ENCODE measurements around the gene CIDEC.
A peak's percentile ranks its signal among the peaks of the same experiment; 100 is the strongest.
"Not testable (repeated sequence)": the region's sequence is repeated elsewhere in the genome, so short reads cannot be mapped to it uniquely, and the experiment has no call there.

CIDEC gene

DNA sequence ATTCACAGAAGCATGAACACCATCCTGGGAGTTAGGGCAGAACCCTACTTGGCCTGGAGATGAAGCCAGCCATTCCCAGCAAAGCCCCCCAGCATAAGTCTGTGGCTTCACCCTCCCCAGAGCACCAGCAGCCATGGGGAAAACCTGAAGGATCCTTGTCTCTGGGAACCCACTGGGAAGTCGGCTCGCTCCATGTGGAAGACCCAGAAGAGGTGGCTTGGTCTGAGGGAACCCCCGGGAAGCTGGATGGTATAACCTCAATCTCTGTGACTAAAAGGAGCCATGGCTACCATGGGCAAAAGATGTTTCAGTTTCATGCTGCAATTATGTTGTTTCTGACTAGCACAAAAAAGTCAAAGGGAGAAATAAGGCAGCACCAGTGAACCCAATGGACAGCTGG, 24.5 kb downstream of the CIDEC start:
- no peak overlapping the region for H3K4me3 ChIP-seq (ENCODE audit: low read depth, low read length)
- TF ChIP-seq, protein P1, sequence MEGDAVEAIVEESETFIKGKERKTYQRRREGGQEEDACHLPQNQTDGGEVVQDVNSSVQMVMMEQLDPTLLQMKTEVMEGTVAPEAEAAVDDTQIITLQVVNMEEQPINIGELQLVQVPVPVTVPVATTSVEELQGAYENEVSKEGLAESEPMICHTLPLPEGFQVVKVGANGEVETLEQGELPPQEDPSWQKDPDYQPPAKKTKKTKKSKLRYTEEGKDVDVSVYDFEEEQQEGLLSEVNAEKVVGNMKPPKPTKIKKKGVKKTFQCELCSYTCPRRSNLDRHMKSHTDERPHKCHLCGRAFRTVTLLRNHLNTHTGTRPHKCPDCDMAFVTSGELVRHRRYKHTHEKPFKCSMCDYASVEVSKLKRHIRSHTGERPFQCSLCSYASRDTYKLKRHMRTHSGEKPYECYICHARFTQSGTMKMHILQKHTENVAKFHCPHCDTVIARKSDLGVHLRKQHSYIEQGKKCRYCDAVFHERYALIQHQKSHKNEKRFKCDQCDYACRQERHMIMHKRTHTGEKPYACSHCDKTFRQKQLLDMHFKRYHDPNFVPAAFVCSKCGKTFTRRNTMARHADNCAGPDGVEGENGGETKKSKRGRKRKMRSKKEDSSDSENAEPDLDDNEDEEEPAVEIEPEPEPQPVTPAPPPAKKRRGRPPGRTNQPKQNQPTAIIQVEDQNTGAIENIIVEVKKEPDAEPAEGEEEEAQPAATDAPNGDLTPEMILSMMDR (IDR thresholded peaks at IDR 0.05; ENCODE audit: low read depth, low read length), result no peak
- DNase-seq (ENCODE audit: low read depth, low spot score), result no peak
- in situ Hi-C loops (cut with HindIII; ENCODE audit: low sequenced_read_pairs), result no loop called here

DNA sequence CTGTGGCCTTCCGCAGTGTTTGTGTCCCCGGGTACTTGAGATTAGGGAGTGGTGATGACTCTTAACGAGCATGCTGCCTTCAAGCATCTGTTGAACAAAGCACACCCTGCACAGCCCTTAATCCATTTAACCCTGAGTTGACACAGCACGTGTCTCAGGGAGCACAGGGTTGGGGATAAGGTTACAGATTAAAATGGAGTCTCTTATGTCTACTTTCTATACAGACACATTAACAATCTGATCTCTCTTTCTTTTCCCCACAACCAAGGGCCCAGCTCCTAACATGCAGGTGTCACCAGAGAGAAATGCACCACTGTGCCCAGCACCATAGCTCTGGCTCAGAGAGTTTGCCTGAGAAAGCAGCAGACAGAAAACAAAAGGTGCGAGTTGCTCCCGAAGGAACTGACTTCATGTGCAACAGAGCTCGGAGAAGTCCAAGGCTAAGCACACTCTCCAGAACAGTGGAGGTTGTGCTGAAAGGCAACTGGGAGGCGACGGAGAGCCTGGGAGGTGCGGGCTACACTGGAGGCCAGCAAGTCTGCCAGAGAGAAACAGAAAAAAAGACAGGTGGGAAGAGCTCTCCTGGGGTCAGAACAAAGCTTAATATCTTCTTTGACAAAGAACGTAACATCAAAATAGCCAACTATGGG, 25.6 kb downstream of the CIDEC start:
- in situ Hi-C loops (cut with HindIII; ENCODE audit: low sequenced_read_pairs); H3K4me3 ChIP-seq (ENCODE audit: low read depth, low read length); DNase-seq (ENCODE audit: low read depth, low spot score): not testable (repeated sequence)

DNA sequence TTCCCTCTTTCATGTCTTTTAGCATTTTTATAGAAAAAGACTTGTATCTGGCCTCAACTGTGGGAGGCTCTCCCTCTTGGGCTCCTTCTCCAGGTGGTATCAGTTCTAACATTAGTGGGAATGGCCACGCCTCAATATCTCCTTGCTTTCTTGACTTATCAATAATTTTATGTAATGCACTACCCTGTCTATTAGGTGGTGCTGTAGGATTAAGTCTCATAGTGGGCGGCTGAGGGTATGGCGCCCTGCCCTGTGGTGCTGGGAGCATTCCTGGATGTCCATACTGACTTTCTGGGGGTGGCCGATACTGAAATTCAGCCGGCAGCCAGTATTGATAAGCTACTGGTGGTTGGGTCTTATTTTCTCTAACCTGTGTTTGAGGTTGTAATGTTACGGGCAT, 27.5 kb downstream of the CIDEC start:
- in situ Hi-C loops (cut with HindIII; ENCODE audit: low sequenced_read_pairs), result no loop called here
- H3K4me3 ChIP-seq (ENCODE audit: low read depth, low read length), result no peak overlapping the region
- TF ChIP-seq, protein P1 (IDR thresholded peaks at IDR 0.05; ENCODE audit: low read depth, low read length), result no peak
- DNase-seq (ENCODE audit: low read depth, low spot score), result no peak

DNA sequence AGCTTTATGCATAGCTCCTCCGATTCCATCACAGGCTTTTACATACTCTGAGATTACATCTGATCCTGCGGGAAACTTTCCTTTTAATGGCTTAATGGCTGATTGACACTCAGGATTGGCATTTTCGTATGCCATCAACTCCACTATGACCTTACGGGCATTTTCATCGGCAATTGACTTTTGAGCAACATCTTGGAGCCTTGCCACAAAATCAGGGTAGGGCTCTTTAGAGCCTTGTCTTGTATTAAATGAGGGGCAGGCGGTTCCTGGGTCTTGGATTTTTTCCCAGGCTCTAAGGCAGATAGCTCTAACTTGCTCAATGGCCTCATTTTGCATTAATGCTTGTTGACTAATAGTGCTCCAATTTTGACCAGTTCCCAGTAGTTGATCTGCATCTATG, 28.1 kb downstream of the CIDEC start:
- DNase-seq (ENCODE audit: low read depth, low spot score); in situ Hi-C loops (cut with HindIII; ENCODE audit: low sequenced_read_pairs); H3K4me3 ChIP-seq (ENCODE audit: low read depth, low read length): not testable (repeated sequence)

DNA sequence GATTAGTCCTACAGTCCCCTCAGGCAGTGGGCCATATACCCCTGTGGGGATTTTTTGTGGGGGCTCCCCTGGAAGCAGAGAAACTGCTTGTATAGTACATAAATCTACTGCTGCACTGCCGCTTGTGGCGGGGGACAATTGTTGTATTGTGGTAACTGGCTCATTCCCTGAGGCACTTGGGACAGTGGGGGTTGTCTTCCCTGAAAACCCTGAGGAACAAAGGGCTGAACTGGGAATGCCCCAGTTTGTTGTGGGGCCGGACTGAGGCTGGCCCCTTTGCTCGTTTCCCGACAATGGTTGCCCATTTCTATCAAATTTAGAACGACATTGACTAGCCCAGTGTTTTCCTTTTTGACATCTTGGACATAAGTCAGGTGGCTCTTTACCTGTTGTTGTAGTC, 28.7 kb downstream of the CIDEC start:
- DNase-seq (ENCODE audit: low read depth, low spot score); H3K4me3 ChIP-seq (ENCODE audit: low read depth, low read length); in situ Hi-C loops (cut with HindIII; ENCODE audit: low sequenced_read_pairs): not testable (repeated sequence)

DNA sequence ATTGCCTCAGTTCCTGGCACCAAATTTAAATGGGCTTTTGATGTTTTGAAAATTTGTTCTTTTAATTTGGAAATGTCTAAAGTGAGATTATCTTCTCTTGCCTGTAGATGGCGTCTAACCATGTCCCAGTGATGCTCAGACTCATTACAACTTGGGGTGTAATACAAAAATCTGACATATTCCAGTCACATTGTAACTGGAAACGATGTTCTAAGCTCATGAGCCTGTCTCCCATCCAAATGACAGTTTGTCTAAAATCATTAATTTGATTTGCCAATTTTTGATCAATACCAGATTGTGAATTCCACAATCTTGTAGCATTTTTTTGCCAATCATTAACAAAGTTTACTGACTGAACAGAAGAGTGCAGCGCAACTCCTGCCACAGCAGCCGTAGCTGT, 31.2 kb downstream of the CIDEC start:
- TF ChIP-seq, protein P1 (IDR thresholded peaks at IDR 0.05; ENCODE audit: low read depth, low read length), result peak; percentile 48
- DNase-seq (ENCODE audit: low read depth, low spot score), result peak; percentile 43
- in situ Hi-C loops (cut with HindIII; ENCODE audit: low sequenced_read_pairs); H3K4me3 ChIP-seq (ENCODE audit: low read depth, low read length): not testable (repeated sequence)

DNA sequence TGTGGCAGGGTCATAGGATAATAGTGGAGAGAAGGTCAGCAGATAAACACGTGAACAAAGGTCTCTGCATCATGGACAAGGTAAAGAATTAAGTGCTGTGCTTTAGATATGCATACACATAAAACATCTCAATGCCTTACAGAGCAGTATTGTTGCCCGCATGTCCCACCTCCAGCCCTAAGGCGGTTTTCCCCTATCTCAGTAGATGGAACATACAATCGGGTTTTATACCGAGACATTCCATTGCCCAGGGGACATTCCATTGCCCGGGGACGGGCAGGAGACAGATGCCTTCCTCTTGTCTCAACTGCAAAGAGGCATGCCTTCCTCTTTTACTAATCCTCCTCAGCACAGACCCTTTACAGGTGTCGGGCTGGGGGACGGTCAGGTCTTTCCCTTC, 32.2 kb downstream of the CIDEC start:
- H3K4me3 ChIP-seq (ENCODE audit: low read depth, low read length); DNase-seq (ENCODE audit: low read depth, low spot score); in situ Hi-C loops (cut with HindIII; ENCODE audit: low sequenced_read_pairs): not testable (repeated sequence)

DNA sequence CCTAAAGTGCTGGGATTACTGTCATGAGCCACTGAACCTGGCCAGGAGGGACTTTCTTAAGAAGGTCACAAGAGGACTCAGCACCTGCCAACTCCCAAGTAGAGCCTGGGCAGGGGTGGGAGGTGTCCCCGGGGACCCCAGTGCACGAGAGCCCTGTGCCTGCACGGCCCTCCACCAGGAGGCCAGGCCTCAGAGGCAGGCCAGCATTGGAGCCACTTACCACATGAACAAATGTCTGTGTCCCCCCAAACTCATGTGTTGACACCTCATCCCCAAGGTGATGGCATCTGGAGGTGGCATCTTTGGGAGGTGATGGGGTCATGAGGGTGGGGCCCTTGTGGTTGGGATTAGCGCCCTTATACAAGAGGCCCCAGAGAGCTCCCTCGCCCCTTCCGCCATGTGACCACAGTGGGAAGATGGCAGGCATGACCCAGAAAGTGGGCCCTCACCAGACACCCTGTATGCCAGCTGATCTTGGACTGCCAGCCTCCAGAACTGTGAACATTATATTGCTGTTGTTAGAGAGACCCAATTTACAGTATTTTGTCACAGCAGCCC, 33.0 kb downstream of the CIDEC start:
- no peak for DNase-seq (ENCODE audit: low read depth, low spot score)
- no peak overlapping the region for H3K4me3 ChIP-seq (ENCODE audit: low read depth, low read length)
- TF ChIP-seq, protein P1 (IDR thresholded peaks at IDR 0.05; ENCODE audit: low read depth, low read length), result no peak
- in situ Hi-C loops (cut with HindIII; ENCODE audit: low sequenced_read_pairs), result no loop called here

DNA sequence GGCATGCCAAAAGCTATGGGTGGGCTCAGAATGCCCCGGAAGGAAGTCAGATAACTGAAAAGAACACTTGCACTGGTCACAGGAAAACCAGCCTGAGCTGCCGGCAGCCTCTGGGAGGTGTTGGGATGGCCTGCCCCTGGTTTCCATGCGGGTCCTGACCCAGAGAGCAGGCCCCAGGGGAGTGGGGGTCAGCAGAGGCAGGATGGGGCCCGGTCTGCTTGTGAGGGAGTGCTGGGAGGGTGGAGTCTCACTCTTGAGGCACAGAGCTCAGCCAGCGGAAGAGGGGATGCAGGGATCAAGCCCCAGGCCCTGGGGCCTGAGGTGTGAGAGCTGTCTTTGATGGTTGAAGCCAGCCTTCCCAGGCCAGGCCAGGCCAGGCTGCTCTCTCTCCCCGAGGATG, 33.8 kb downstream of the CIDEC start:
- H3K4me3 ChIP-seq (ENCODE audit: low read depth, low read length), result no peak overlapping the region
- TF ChIP-seq, protein P1 (IDR thresholded peaks at IDR 0.05; ENCODE audit: low read depth, low read length), result no peak
- DNase-seq (ENCODE audit: low read depth, low spot score), result no peak
- in situ Hi-C loops (cut with HindIII; ENCODE audit: low sequenced_read_pairs), result no loop called here
